Heart left ventricle (tissue), 13 donors: ENCODE data around the gene SCRT2.
"Not testable (repeated sequence)": the region's sequence is repeated elsewhere in the genome, so short reads cannot be mapped to it uniquely, and the experiment has no call there.

Experiments
- CTCF ChIP-seq, 12 donors: fragments of 200-600 bp; sonication (generic) in 4 of 12; IDR thresholded peaks; one replicate each; pipeline versions ENCODE4 v1.5.0 to v1.8.0; 2018 to 2022; ENCODE audit warnings: antibody characterized with exemption in 12 of 12, mild to moderate bottlenecking in 5 of 12
- POLR2A ChIP-seq, 2 donors: fragments of 450-650 bp; IDR thresholded peaks; one replicate each; pipeline ENCODE4 v1.6.1; 2017; ENCODE audit warnings: antibody characterized with exemption in 2 of 2, mild to moderate bottlenecking in 2 of 2, moderate library complexity in 2 of 2
- donor health status: ischemic (EF 13 %, LVEDD 7.1; RV severe dilation, severe dysfunction).
- donor health status: DM: no; HTN: yes; CAD: no.
- donor health status: DM: no; HTN: no; CAD: no.
- donor health status: ischemic (EF 25% LVEDD 6.9; RV normal size, moderate dysfunction).
- donor health status: ischemic (EF 25% LVEDD 5.7; RV mildly dilated, moderate dysfunction).
- donor health status: ischemic (EF 35%, LVEDD 5.7; RV mildly dilated, moderate dysfunction).
- donor health status: nonischemic (EF 11% LVEDD 7.7; RV severe dilation, severe dysfunction).
- donor health status: DM: yes; HTN: yes; CAD: no.
- donor health status: PGD.
- donor health status: ischemic (EF 29% LVEDD 5.4; RV normal size, mild dysfunction).
- donor health status: nonischemic (EF 23%, LVEDD 6.1; RV moderate dilation, normal function).

GRCh38 chr20:724797-725196, 49.2 kb upstream of the SCRT2 start:
- not testable (repeated sequence) for TF ChIP-seq CTCF, POLR2A (IDR thresholded peaks at IDR 0.05)
